Cardiac muscle cell (in vitro differentiated cells and primary cell): ENCODE results near the gene TRIML2. TPM values are rescaled to one million over a fixed set of nuclear protein-coding genes. Genes with fewer than 3 reads are reported as not detected.

ENCODE experiments used
- DNase-seq, 2 donors: peaks; one replicate each; pipeline versions ENCODE4 v3.0.0 to v3.0.0-alpha.2; 2010 to 2017; ENCODE audit warnings: low read depth in 1 of 2, low spot score in 1 of 2
- H3K27ac ChIP-seq: fragments of 200-600 bp; sonication (generic); 2 replicates; pipeline ENCODE4 v1.5.1; 2016
- H3K27me3 ChIP-seq: fragments of 200-600 bp; sonication (generic); 2 replicates; pipeline ENCODE4 v1.6.0; 2016; ENCODE audit warnings: control low read depth
- H3K36me3 ChIP-seq: fragments of 200-600 bp; sonication (generic); 2 replicates; pipeline ENCODE4 v1.5.1; 2016; ENCODE audit warnings: control low read depth
- H3K4me1 ChIP-seq: fragments of 200-600 bp; sonication (generic); 2 replicates; pipeline ENCODE4 v1.8.1; 2017; ENCODE audit warnings: low read depth, mild to moderate bottlenecking, mixed run types
- H3K4me3 ChIP-seq: fragments of 200-600 bp; sonication (generic); 2 replicates; pipeline ENCODE4 v1.5.1; 2016; ENCODE audit warnings: mild to moderate bottlenecking
- H3K9me3 ChIP-seq: fragments of 200-600 bp; sonication (generic); 2 replicates; pipeline ENCODE4 v1.5.1; 2017; ENCODE audit warnings: low read depth, mild to moderate bottlenecking, control low read depth
- polyA plus RNA-seq: library from polyadenylated mRNA; unstranded; fragments of >200 nt; fragmentation: Nextera tagmentation; extraction: Ambion mirVana; gene quantifications from 2 replicates; pipeline ENCODE4 v1.2.1, GENCODE V29; 2016
- total RNA-seq: library from RNA; depleted of rRNA; stranded (reverse); fragments of >200 nt; gene quantifications from 2 replicates; pipeline ENCODE4 v1.2.3, GENCODE V29; 2016
- TF ChIP-seq, protein P1 (sequence below): IDR thresholded peaks from 2 replicates; pipeline ENCODE4 v1.5.1; 2012; ENCODE audit warnings: low read depth, mild to moderate bottlenecking, low read length

The TRIML2 gene, protein sequence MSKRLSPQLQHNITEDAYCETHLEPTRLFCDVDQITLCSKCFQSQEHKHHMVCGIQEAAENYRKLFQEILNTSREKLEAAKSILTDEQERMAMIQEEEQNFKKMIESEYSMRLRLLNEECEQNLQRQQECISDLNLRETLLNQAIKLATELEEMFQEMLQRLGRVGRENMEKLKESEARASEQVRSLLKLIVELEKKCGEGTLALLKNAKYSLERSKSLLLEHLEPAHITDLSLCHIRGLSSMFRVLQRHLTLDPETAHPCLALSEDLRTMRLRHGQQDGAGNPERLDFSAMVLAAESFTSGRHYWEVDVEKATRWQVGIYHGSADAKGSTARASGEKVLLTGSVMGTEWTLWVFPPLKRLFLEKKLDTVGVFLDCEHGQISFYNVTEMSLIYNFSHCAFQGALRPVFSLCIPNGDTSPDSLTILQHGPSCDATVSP
- not detected in 2 replicates for total RNA-seq
- not detected in 2 replicates for polyA plus RNA-seq

DNA sequence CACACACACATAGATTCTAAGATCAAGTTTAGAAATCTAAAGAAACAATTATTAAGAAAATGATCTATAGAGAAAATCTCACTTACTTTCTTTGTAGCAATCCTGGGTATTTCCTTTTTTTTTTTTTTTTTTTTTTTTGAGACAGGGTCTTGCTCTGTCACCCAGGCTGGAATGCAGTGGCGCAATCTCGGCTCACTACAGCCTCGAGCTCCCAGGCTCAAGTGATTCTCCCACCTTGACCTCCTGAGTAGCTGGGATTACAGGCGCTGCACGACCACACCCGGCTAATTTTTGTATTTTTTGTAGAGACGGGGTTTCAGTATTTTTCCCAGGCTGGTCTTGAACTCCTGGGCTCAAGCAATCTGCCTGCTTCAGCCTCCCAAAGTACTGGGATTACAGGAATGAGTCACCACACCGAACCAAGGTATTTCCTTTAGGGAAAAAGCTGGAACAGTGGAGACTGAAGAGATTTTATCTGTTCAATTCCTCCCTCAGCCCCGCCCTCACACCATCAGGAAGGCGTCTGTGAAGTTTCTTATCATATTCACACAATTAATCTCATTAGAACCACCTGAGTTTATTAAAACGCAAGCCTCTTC lies at the start of gene TRIML2:
TRIML2 (minus strand) TSS at position 447 of the 599 bp plus-strand sequence. CDS start 4,235 bp downstream, outside the sequence.
- Histone ChIP-seq H3K4me3 (no peak within 1 kb of the TSS), H3K27ac (no peak within 1 kb of the TSS), H3K9me3 (no peaks in the 10 kb centered on the region), H3K4me1 (no peaks in the 10 kb centered on the region), H3K36me3 (no peaks in the 10 kb centered on the region), H3K27me3 (no peaks in the 10 kb centered on the region)
- no peak for DNase-seq
- TF ChIP-seq, protein P1, sequence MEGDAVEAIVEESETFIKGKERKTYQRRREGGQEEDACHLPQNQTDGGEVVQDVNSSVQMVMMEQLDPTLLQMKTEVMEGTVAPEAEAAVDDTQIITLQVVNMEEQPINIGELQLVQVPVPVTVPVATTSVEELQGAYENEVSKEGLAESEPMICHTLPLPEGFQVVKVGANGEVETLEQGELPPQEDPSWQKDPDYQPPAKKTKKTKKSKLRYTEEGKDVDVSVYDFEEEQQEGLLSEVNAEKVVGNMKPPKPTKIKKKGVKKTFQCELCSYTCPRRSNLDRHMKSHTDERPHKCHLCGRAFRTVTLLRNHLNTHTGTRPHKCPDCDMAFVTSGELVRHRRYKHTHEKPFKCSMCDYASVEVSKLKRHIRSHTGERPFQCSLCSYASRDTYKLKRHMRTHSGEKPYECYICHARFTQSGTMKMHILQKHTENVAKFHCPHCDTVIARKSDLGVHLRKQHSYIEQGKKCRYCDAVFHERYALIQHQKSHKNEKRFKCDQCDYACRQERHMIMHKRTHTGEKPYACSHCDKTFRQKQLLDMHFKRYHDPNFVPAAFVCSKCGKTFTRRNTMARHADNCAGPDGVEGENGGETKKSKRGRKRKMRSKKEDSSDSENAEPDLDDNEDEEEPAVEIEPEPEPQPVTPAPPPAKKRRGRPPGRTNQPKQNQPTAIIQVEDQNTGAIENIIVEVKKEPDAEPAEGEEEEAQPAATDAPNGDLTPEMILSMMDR, result no peak

- Histone ChIP-seq H3K4me3 (no peak overlapping the region), H3K4me1 (no peaks in the 10 kb centered on the region), H3K9me3 (no peaks in the 10 kb centered on the region), H3K36me3 (no peaks in the 10 kb centered on the region), H3K27me3 (no peaks in the 10 kb centered on the region), H3K27ac (no peak overlapping the region)
- no peak for DNase-seq
- TF ChIP-seq, protein P1, result no peak
Measured at GRCh38 chr4:188158336-188158735, 48.9 kb upstream of the TRIML2 start.

DNA sequence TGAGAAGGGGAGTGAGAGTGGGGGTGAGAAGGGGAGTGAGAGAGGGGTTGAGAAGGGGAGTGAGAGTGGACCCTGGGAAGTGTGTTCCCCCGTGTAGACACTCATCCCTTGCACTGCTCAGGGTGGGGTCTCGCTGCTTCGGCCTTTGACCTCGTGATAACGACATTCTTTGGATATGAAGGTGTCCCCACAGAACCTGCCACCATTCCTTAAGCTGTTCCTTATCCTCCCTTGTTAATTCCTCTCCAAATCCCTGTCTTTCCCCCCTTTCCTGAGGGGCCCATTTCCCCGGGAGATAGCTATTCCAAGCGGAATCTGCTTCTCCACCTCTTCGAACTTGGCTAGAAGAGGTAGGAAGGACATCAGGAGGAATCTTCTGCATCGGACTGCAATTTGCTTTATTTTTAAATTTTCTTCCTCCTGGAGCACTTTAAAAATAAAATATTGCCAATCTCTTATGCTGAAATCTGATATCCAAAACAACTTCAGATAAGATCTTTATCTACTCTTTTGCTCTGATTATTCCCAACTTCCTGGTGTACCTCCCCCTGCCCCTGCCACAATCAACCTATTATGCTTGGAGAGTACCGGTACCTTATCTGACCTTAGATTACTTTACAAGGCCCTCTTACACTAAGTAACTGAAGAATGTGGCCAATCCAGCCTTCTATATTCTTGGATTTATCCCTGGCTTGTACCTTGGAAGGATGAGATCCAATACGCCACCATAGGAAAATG lies 45.4 kb upstream of the TRIML2 start:
- Histone ChIP-seq H3K4me3 (no peak overlapping the region), H3K27ac (no peak overlapping the region), H3K27me3 (no peaks in the 10 kb centered on the region), H3K9me3 (no peaks in the 10 kb centered on the region), H3K36me3 (no peaks in the 10 kb centered on the region), H3K4me1 (no peaks in the 10 kb centered on the region)
- DNase-seq, result no peak
- TF ChIP-seq, protein P1, result no peak

- no peak for DNase-seq
- TF ChIP-seq, protein P1, result no peak
- Histone ChIP-seq H3K27ac (no peak overlapping the region), H3K4me3 (no peak overlapping the region), H3K4me1 (no peaks in the 10 kb centered on the region), H3K36me3 (no peaks in the 10 kb centered on the region), H3K9me3 (no peaks in the 10 kb centered on the region), H3K27me3 (no peaks in the 10 kb centered on the region)
Measured at GRCh38 chr4:188147776-188148175, 38.4 kb upstream of the TRIML2 start.

DNA sequence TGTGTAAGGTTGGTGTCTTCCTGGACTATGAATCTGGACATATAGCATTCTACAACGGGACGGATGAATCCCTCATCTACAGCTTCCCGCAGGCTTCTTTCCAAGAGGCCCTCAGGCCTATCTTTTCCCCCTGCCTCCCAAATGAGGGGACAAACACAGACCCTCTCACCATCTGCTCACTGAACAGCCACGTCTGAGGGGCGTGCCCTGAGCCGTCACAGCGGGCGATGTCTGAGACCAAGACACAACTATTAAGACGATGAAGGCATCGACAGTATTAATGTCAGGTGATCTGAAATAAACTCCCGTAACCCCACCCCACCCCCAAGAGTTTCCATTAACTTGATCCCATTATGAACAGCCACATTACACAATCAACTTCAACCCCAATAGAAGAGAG lies 37.8 kb upstream of the TRIML2 start:
- no peaks in the 10 kb centered on the region for H3K9me3 ChIP-seq
- H3K4me1 ChIP-seq, result no peaks in the 10 kb centered on the region
- no peak overlapping the region for H3K27ac ChIP-seq
- H3K27me3 ChIP-seq, result no peaks in the 10 kb centered on the region
- no peaks in the 10 kb centered on the region for H3K36me3 ChIP-seq
- H3K4me3 ChIP-seq, result no peak overlapping the region
- no peak for DNase-seq
- TF ChIP-seq, protein P1, result no peak
